Measurements from ENCODE around the gene PPP1R14C.

PPP1R14C gene

GRCh38 chr6:150195996-150196417 is 53.2 kb downstream of the PPP1R14C start:
- DNase-seq (ENCODE audit: low read depth), result no peak

GRCh38 chr6:150196942-150197745 is 54.3 kb downstream of the PPP1R14C start:
- DNase-seq (ENCODE audit: low read depth), result no peak

- DNase-seq (ENCODE audit: low read depth), result no peak
These were observed 55.7 kb downstream of the PPP1R14C start for GRCh38 chr6:150198532-150198931.

GRCh38 chr6:150199241-150199640 is 56.4 kb downstream of the PPP1R14C start:
- DNase-seq (ENCODE audit: low read depth), result no peak

GRCh38 chr6:150200428-150201100 is 57.7 kb downstream of the PPP1R14C start:
- no peak for DNase-seq (ENCODE audit: low read depth)

- DNase-seq (ENCODE audit: low read depth), result no peak
These were observed 58.4 kb downstream of the PPP1R14C start for GRCh38 chr6:150201285-150201684.

- DNase-seq (ENCODE audit: low read depth), result no peak
These were observed 59.0 kb downstream of the PPP1R14C start for GRCh38 chr6:150201772-150202329.

- no peak for DNase-seq (ENCODE audit: low read depth)
These were observed 59.6 kb downstream of the PPP1R14C start for GRCh38 chr6:150202404-150202803.

GRCh38 chr6:150202934-150203333 is 60.1 kb downstream of the PPP1R14C start:
- no peak for DNase-seq (ENCODE audit: low read depth)

- DNase-seq (ENCODE audit: low read depth), result no peak
These were observed 60.5 kb downstream of the PPP1R14C start for GRCh38 chr6:150203378-150203777.

GRCh38 chr6:150203871-150204545 is 61.2 kb downstream of the PPP1R14C start:
- DNase-seq (ENCODE audit: low read depth), result no peak

GRCh38 chr6:150204705-150205472 is 62.0 kb downstream of the PPP1R14C start:
- DNase-seq (ENCODE audit: low read depth), result no peak

GRCh38 chr6:150207931-150208570 is 65.2 kb downstream of the PPP1R14C start:
- no peak for DNase-seq (ENCODE audit: low read depth)

GRCh38 chr6:150208611-150209352 is 65.9 kb downstream of the PPP1R14C start:
- no peak for DNase-seq (ENCODE audit: low read depth)

- DNase-seq (ENCODE audit: low read depth), result no peak
These were observed 66.6 kb downstream of the PPP1R14C start for GRCh38 chr6:150209415-150209814.

- no peak for DNase-seq (ENCODE audit: low read depth)
These were observed 69.1 kb downstream of the PPP1R14C start for GRCh38 chr6:150211700-150212511.

GRCh38 chr6:150212778-150213177 is 69.9 kb downstream of the PPP1R14C start:
- no peak for DNase-seq (ENCODE audit: low read depth)

GRCh38 chr6:150213301-150213700 is 70.5 kb downstream of the PPP1R14C start:
- no peak for DNase-seq (ENCODE audit: low read depth)

GRCh38 chr6:150214310-150214709 is 71.5 kb downstream of the PPP1R14C start:
- no peak for DNase-seq (ENCODE audit: low read depth)

Measured in T follicular helper cell (primary cell).